Fibroblast of skin of right biceps (primary cell): ENCODE data around the gene SCN2B.

Source experiments
- DNase-seq: peaks from one replicate; pipeline ENCODE4 v3.0.0-alpha.2; 2013

SCN2B gene

GRCh38 chr11:118175993-118176777 lies at the start of gene SCN2B:
SCN2B (minus strand) TSS chr11:118176639; CDS start chr11:118176431, 208 bp downstream.
- peak; percentile 37 for DNase-seq

DNA sequence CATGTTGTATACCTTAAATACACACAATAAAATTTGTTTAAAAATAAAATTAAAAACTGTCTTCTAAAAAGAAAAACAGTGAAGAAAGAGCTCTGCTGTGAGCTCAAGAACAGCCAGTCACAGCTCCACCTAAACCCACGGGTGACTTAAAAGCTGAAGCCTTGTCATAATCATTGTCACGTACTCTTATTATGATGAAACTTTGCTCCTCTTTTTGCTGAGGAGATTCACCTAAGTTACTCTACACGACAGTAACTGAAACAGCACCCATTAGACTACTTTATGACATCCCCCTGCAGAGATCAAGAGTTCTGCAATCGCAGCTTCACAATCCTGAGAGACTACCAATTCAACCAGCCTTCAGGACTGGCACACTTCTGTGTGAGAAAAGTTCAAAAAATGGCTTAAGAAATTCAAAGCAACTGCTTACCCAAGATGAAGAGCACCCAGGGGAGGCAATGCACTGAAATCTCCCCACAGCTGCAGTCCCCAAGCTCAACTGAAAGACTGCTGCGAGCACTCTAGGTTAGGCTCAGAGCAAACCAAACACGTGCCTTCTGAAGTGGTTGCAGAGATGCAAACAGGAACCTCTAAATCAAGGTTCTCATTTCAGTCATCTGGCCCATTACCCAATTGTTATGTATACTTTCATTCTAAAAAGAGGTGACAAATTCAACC lies 48.2 kb upstream of the SCN2B start, which contains the start of gene JAML:
TSS of gene JAML (minus strand) at position 501 of the 678 bp plus-strand sequence. CDS start 10,145 bp downstream, outside the sequence.
- no peak for DNase-seq

GRCh38 chr11:118223992-118224391 lies 47.6 kb upstream of the SCN2B start:
- no peak for DNase-seq

GRCh38 chr11:118223570-118223969 lies 47.1 kb upstream of the SCN2B start:
- no peak for DNase-seq

DNA sequence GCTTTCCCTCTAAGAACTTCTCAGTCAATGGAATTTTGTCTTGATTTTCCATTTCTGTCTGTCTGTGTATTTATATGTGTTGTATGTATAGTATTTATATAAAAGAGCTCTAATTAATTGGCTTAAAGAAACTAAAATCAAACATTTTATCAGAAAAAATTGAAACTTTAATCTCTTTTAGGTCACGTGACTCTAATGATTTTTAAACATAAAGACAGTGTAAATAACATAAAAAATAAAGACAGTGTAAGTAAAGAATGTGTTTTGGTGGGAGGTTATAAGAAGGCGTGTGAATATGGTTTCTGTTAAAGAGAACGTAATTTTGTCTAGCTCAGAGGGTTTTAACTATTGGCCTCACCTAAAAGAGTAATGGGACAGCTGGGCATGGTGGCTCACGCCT lies 46.0 kb upstream of the SCN2B start:
- no peak for DNase-seq

DNA sequence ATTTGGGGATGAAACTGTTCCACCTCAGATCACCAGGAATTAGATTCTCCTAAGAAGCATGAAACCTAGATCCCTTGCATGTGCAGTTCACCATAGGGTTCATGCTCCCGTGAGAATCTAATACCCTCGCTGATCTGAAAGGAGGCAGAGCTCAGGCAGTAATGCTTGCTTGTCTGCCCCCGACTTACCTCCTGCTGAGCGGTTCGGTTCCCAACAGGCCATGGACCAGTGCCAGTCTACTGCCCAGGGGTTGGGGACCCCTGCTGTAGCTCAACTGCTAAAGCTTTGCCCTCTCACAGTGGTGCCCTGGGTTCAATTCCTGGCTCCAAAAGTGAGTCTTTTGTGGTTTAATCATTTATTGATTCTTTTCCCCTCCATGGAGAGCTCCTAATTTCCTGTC lies 45.0 kb upstream of the SCN2B start:
- DNase-seq, result no peak

GRCh38 chr11:118219732-118220131 lies 43.3 kb upstream of the SCN2B start:
- DNase-seq, result no peak

DNA sequence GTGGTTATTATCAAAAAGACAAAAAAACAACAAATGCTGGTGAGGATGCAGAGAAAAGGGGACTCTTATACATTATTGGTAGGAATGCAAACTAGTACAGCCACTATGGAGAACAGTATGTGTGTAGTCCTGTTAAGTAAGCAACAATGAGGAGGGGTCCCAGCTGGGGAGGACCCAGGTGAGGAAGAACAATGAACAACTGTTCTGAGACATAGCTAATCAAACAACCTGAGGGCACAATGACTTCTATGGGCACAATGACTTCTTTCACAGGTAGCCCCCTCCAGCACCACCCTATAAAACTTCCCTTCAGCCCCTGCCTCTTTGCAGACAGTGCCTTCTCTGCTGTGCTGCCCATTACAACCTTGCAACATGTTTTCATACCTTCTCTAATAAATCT lies 42.8 kb upstream of the SCN2B start:
- no peak for DNase-seq

GRCh38 chr11:118217575-118217974 lies 41.1 kb upstream of the SCN2B start:
- no peak for DNase-seq

- DNase-seq, result no peak
Observed at GRCh38 chr11:118216621-118217481, 40.4 kb upstream of the SCN2B start.

- DNase-seq, result no peak
Observed at GRCh38 chr11:118215765-118216164, 39.3 kb upstream of the SCN2B start.

DNA sequence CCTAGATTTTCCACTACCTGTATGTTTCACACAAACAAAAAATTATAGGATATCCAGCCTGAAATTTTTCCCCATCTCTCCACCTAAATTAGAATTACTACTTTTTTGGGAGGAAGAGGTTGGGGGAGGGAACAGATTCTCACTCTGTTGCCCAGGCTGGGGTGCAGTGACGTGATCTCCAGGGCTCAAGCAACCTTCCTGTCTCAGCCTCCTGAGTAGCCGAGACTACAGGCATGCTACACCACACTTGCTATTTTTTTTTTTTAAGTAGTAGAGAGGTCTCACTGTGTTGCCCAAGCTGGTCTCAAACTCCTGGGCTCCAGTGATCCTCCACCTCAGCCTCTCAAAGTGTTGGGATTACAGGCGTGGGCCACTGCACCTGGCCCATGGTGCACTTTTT lies 38.8 kb upstream of the SCN2B start:
- no peak for DNase-seq

DNA sequence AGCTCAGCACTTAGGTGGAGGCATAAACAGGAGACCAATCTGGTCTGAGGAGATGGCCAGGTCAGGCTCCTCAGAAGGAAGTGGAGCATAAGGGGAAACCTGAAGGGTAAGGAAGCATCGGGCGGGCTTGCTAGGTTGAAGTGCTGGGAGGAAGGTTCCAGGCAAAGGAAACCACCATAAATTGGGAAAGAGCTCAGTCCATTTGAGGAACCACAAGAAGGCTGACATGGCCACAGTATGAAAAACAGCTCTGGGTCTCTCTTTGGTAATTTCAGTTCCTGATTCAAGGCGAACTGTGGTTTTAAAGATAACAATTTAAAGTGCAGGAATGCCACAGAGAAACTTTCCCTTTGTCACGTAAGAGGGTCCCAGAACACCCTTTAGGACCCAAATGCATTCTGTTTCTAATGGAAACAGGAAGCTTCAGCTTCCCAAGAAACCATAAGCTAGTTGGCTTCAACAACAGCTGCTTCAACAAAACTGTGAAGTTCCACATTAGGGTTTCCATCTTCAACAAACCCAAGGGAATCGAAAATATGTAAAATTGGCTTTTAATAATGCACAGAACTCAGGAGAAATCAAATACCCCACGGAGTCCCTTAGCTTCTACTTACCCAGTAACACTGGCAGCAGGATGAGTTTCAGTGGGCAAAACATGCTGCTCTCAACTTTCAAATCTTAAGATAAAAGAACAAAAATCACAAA lies 37.9 kb upstream of the SCN2B start:
- no peak for DNase-seq

DNA sequence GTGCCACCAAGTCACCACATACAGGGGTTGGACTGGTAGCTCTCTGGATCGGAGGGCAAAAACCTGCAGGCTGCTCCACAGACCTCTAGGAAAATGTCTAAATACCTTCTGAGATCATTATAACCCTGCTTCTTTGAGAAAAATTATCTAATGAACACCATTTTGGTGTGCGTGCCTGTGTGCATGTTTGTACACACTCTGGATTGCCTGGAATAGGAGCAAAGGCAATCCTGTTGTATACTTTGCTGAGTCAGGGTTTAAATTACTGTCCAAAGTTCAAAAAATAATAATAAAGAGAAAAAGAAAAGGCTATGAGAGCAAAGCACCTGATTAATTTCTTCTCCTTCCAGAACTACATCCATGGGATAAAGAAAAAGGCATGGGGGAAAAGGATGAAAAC lies 37.3 kb upstream of the SCN2B start:
- no peak for DNase-seq

GRCh38 chr11:118213201-118213600 lies 36.8 kb upstream of the SCN2B start:
- no peak for DNase-seq

- no peak for DNase-seq
Observed at GRCh38 chr11:118212781-118213191, 36.3 kb upstream of the SCN2B start.

- no peak for DNase-seq
Observed at GRCh38 chr11:118212131-118212725, 35.8 kb upstream of the SCN2B start.

- DNase-seq, result peak; percentile 12
Observed at GRCh38 chr11:118211006-118211405, 34.6 kb upstream of the SCN2B start.

- no peak for DNase-seq
Observed at GRCh38 chr11:118210323-118210722, 33.9 kb upstream of the SCN2B start.

- DNase-seq, result no peak
Observed at GRCh38 chr11:118209033-118209432, 32.6 kb upstream of the SCN2B start.

- DNase-seq, result no peak
Observed at GRCh38 chr11:118207079-118207478, 30.6 kb upstream of the SCN2B start.

DNA sequence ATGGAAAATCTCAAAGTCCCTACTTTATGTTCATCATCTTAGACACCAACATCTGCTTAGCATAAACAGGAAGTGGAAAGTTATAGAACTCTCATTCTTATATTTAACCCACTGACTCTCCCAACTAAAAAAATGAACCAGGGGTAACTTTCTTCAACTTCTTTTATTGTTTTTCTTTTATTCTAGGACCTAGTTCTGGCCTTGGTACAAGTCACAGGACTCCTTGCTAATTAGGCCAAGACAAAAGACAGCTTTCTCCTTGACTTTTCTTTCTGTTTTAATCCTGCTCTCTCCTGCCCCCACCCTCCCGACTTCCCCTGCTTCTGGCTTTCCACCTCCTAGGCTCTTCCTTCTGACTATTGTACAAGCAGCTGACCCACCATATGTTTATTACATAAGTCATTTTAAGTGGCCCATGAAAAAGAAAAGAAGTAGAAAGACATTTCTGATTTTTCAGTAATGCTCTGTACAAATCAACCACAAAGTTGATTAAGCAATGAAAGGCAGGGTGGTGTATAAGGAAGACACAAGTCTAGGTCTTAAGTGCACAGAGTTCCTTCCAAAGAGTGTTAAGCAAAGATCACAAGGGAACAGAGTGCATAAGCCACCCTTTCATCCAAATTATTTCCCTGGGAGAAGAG lies 30.1 kb upstream of the SCN2B start:
- no peak for DNase-seq
